Stomach (tissue), 4 donors: ENCODE results near the gene TMEM205.

Experiments
- CTCF ChIP-seq, 7 experiments: fragments of 450-650 bp in 4 of 7; fragments of 200-600 bp in 3 of 7; sonication (generic) in 3 of 7; IDR thresholded peaks; one replicate each; pipeline ENCODE4 v1.5.1; 2016 to 2019; ENCODE audit warnings: antibody characterized with exemption in 7 of 7, control low read depth in 2 of 7, mild to moderate bottlenecking in 1 of 7
- POLR2A ChIP-seq, 4 donors: fragments of 450-650 bp; IDR thresholded peaks; one replicate each; pipeline ENCODE4 v1.6.1; 2016; ENCODE audit warnings: antibody characterized with exemption in 4 of 4, control low read depth in 2 of 4, mild to moderate bottlenecking in 1 of 4, moderate library complexity in 1 of 4
- POLR2AphosphoS5 ChIP-seq, 3 donors: sonication (generic); formaldehyde crosslinking; IDR thresholded peaks; one replicate each; pipeline ENCODE4 v1.6.1; 2016; ENCODE audit warnings: antibody characterized with exemption in 3 of 3

GRCh38 chr19:11330127-11330526 lies 15.9 kb downstream of the TMEM205 start:
- TF ChIP-seq CTCF (IDR thresholded peaks at IDR 0.05) (no peak), POLR2A (IDR thresholded peaks at IDR 0.05) (no peak), POLR2AphosphoS5 (IDR thresholded peaks at IDR 0.05) (no peak)
